GM12865 (cell line): ENCODE measurements around the gene ETS2.

ENCODE experiments used
- DNase-seq: peaks from one replicate; pipeline ENCODE4 v3.0.0; 2010; ENCODE audit warnings: low read depth
- H3K4me3 ChIP-seq: 2 replicates; pipeline ENCODE4 v1.5.1; 2011; ENCODE audit warnings: mild to moderate bottlenecking, low read depth, low read length, control low read depth
- CTCF ChIP-seq: IDR thresholded peaks from 2 replicates; pipeline ENCODE4 v1.5.1; 2011; ENCODE audit warnings: low read length, control low read depth, low read depth, inconsistent platforms; ENCODE audit not compliant: insufficient read depth; ENCODE audit errors: missing control alignments

The ETS2 gene

GRCh38 chr21:38787461-38788274 lies 18.1 kb upstream of the ETS2 start:
- TF ChIP-seq CTCF, result no peak
- peak; percentile 66 for DNase-seq
- no peak overlapping the region for H3K4me3 ChIP-seq

GRCh38 chr21:38788275-38788905 lies 17.3 kb upstream of the ETS2 start:
- no peak for DNase-seq
- no peak for TF ChIP-seq CTCF
- H3K4me3 ChIP-seq, result no peak overlapping the region

GRCh38 chr21:38789275-38789674 lies 16.5 kb upstream of the ETS2 start:
- TF ChIP-seq CTCF, result no peak
- DNase-seq, result no peak
- no peak overlapping the region for H3K4me3 ChIP-seq

GRCh38 chr21:38790059-38790458 lies 15.7 kb upstream of the ETS2 start:
- TF ChIP-seq CTCF, result no peak
- H3K4me3 ChIP-seq, result no peak overlapping the region
- DNase-seq, result no peak

- H3K4me3 ChIP-seq, result no peak overlapping the region
- no peak for DNase-seq
- TF ChIP-seq CTCF, result no peak
Measured at GRCh38 chr21:38790961-38791360, 14.8 kb upstream of the ETS2 start.

GRCh38 chr21:38792676-38793459 lies 12.9 kb upstream of the ETS2 start:
- DNase-seq, result no peak
- no peak overlapping the region for H3K4me3 ChIP-seq
- TF ChIP-seq CTCF, result no peak
